Spleen (tissue), 11 donors: ENCODE measurements around the gene ARL5A. TPM values are rescaled to one million over a fixed set of nuclear protein-coding genes. Genes with fewer than 3 reads are reported as not detected.

Experiments
- DNase-seq: peaks from one replicate; pipeline ENCODE4 v3.0.0-alpha.2; 2020
- H3K27ac ChIP-seq, 8 donors: fragments of 200-600 bp; sonication (generic) in 7 of 8; 1 replicate in 4 of 8; 2 replicates in 4 of 8; pipeline versions ENCODE4 v1.5.0 to v1.8.0; 2016 to 2021; ENCODE audit warnings: inconsistent platforms in 4 of 8, mild to moderate bottlenecking in 4 of 8, moderate library complexity in 1 of 8
- H3K27me3 ChIP-seq, 7 donors: fragments of 200-600 bp; sonication (generic) in 6 of 7; replicated peaks in 1 of 7; 1 replicate in 4 of 7; 2 replicates in 3 of 7; pipeline versions ENCODE4 v1.5.0 to v1.8.0; 2016 to 2021; ENCODE audit warnings: inconsistent platforms in 3 of 7, mild to moderate bottlenecking in 1 of 7
- H3K36me3 ChIP-seq, 6 donors: fragments of 200-600 bp; sonication (generic) in 5 of 6; 1 replicate in 4 of 6; 2 replicates in 2 of 6; pipeline versions ENCODE4 v1.5.0 to v1.8.0; 2016 to 2021; ENCODE audit warnings: inconsistent platforms in 2 of 6
- H3K4me1 ChIP-seq, 6 donors: fragments of 200-600 bp; sonication (generic) in 5 of 6; 1 replicate in 3 of 6; 2 replicates in 3 of 6; pipeline versions ENCODE4 v1.5.0 to v1.8.0; 2016 to 2021; ENCODE audit warnings: inconsistent platforms in 3 of 6
- H3K4me3 ChIP-seq, 8 donors: fragments of 200-600 bp; sonication (generic) in 7 of 8; 1 replicate in 4 of 8; 2 replicates in 4 of 8; pipeline versions ENCODE4 v1.5.0 to v1.8.0; 2016 to 2021; ENCODE audit warnings: inconsistent platforms in 4 of 8, mild to moderate bottlenecking in 4 of 8, moderate library complexity in 2 of 8
- H3K9me3 ChIP-seq, 8 donors: fragments of 200-600 bp; sonication (generic) in 7 of 8; 1 replicate in 4 of 8; 2 replicates in 4 of 8; pipeline versions ENCODE4 v1.5.0 to v1.8.0; 2016 to 2021; ENCODE audit warnings: inconsistent platforms in 4 of 8
- POLR2A ChIP-seq, 3 donors: fragments of 450-650 bp; IDR thresholded peaks; one replicate each; pipeline ENCODE4 v1.5.1; 2017; ENCODE audit warnings: antibody characterized with exemption in 3 of 3, mild to moderate bottlenecking in 1 of 3
- POLR2AphosphoS5 ChIP-seq, 3 donors: sonication (generic); formaldehyde crosslinking; IDR thresholded peaks; one replicate each; pipeline ENCODE4 v1.5.1; 2017; ENCODE audit warnings: antibody characterized with exemption in 3 of 3
- WGBS, 5 donors: extraction: QIAGEN DNeasy Blood & Tissue Kit in 3 of 5; methylation state at CpG; one replicate each; pipeline versions ENCODE4 v1.1.5 to v1.1.7; 2013 to 2018; 5-methylcytosine and 5-hydroxymethylcytosine counted together
- intact Hi-C: fragments of 100-400 bp; cut with DNase I; formaldehyde crosslinking; loops from one replicate; pipeline ENCODE4 v1.15.0; 2023; ENCODE audit warnings: low total_unique reads
- polyA plus RNA-seq, 3 donors: library from polyadenylated mRNA; stranded (reverse); fragments of 200-250 nt; gene quantifications; one replicate each; pipeline ENCODE4 v1.2.1, GENCODE V29; 2013
- total RNA-seq, 7 donors: library from RNA; depleted of rRNA in 3 of 7; stranded (reverse); fragments of >200 nt in 3 of 7; fragmentation: NEBNext Ultra II Directional in 4 of 7; extraction: Animal tissue kit (Norgen Biotek cat#: 25700) in 4 of 7; gene quantifications; one replicate each; pipeline versions ENCODE4 v1.1.0 to v1.2.1, GENCODE V29; 2016 to 2021
- TF ChIP-seq, protein P1 (sequence below), 11 experiments: fragments of 200-600 bp in 7 of 11; fragments of 450-650 bp in 4 of 11; sonication (generic) in 4 of 11; IDR thresholded peaks in 8 of 11; conservative IDR thresholded peaks in 3 of 11; 1 replicate in 7 of 11; 2 replicates in 4 of 11; pipeline versions ENCODE4 v1.4.0 to v1.8.0; 2016 to 2021; ENCODE audit warnings: antibody characterized with exemption in 11 of 11, inconsistent platforms in 4 of 11, mild to moderate bottlenecking in 1 of 11
- donor health status: healthy with polysubstance abuse.
- donor health status: DM: no; HTN: no; CAD: no; lungs with moderate emphysema.
- donor health status: DM: no; HTN: no; CAD: no.
- donor health status: Bipolar disorder and iron deficiency.
- donor health status: healthy.
- donor health status: DM: no; HTN: no; CAD: no.
- donor health status: DM: yes; HTN: yes; CAD: no.

The ARL5A gene
- total and polyA plus RNA-seq, 10 donors = 9.5 to 89.9 (median 46.4) TPM

DNA sequence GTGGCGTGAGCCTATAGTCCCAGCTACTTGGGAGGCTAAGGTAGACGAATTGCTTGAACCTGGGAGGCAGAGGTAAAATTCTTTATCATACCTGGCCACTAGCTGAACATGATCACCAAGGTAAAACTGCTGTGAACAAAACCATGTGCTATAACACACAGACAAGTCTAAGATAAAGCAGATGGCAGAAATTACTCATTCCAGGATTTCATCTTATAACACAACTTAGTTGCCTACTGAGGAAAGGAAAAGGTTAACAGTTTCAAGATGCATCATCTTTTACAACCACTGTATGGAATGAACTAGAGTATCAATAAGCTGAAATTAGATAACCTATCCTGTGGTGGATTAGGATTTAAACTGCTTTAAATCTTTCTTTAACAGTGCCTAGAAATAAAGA is 8.3 kb downstream of the ARL5A start:
- Histone ChIP-seq H3K27me3 (no peaks in the 10 kb centered on the region), H3K4me3 (no peak overlapping the region), H3K4me1 (peaks cover 13 to 52% (median 19%) of the 10 kb centered on the region in 6 donors), H3K36me3 (peaks cover 0 to 19% (median 1%) of the 10 kb centered on the region in 6 donors), H3K27ac (no peak overlapping the region), H3K9me3 (no peaks in the 10 kb centered on the region)
- WGBS, 5 donors = 84 to 97% (median 91%) methylated on average over 2 of the region's 2 CpGs
- intact Hi-C loops = no loop called here
- no peak for TF ChIP-seq POLR2AphosphoS5 (IDR thresholded peaks at IDR 0.05)
- TF ChIP-seq, protein P1, sequence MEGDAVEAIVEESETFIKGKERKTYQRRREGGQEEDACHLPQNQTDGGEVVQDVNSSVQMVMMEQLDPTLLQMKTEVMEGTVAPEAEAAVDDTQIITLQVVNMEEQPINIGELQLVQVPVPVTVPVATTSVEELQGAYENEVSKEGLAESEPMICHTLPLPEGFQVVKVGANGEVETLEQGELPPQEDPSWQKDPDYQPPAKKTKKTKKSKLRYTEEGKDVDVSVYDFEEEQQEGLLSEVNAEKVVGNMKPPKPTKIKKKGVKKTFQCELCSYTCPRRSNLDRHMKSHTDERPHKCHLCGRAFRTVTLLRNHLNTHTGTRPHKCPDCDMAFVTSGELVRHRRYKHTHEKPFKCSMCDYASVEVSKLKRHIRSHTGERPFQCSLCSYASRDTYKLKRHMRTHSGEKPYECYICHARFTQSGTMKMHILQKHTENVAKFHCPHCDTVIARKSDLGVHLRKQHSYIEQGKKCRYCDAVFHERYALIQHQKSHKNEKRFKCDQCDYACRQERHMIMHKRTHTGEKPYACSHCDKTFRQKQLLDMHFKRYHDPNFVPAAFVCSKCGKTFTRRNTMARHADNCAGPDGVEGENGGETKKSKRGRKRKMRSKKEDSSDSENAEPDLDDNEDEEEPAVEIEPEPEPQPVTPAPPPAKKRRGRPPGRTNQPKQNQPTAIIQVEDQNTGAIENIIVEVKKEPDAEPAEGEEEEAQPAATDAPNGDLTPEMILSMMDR (IDR thresholded peaks at IDR 0.05 in 8 of 11, conservative IDR thresholded peaks at IDR 0.05 in 3 of 11) = no peak
- no peak for TF ChIP-seq POLR2A (IDR thresholded peaks at IDR 0.05)
- no peak for DNase-seq

DNA sequence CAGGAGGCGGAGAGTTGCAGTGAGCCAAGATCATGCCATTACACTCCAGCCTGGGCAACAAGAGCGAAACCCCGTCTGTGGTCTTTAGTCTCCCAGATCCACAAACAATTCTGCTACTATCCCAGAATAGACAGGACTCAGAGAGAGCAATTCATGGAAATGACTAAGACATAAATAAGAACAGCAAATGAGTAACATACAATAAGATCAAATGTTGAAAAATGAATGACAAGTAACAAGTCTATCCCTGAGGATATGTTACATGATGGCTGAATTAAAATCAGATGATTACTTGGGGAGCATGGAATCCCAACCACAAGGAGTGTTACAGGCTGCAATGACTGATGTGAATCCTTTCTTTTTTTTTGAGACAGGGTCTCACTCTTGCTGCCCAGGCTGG is 10.3 kb downstream of the ARL5A start:
- TF ChIP-seq, protein P1 (IDR thresholded peaks at IDR 0.05 in 8 of 11, conservative IDR thresholded peaks at IDR 0.05 in 3 of 11) = no peak
- TF ChIP-seq POLR2A (IDR thresholded peaks at IDR 0.05) (no peak), POLR2AphosphoS5 (IDR thresholded peaks at IDR 0.05) (no peak)
- no peak for DNase-seq
- no peak overlapping the region for H3K27ac ChIP-seq
- peaks cover 0 to 33% (median under 1%) of the 10 kb centered on the region in 6 donors for H3K4me1 ChIP-seq
- H3K4me3 ChIP-seq = no peak overlapping the region
- intact Hi-C loops = no loop called here
- 94 to 97% (median 96%) methylated on average over 3 of the region's 3 CpGs for WGBS, 5 donors
- H3K27me3 ChIP-seq = no peaks in the 10 kb centered on the region
- peaks cover 0 to 39% (median 18%) of the 10 kb centered on the region in 6 donors for H3K36me3 ChIP-seq
- H3K9me3 ChIP-seq = no peaks in the 10 kb centered on the region

DNA sequence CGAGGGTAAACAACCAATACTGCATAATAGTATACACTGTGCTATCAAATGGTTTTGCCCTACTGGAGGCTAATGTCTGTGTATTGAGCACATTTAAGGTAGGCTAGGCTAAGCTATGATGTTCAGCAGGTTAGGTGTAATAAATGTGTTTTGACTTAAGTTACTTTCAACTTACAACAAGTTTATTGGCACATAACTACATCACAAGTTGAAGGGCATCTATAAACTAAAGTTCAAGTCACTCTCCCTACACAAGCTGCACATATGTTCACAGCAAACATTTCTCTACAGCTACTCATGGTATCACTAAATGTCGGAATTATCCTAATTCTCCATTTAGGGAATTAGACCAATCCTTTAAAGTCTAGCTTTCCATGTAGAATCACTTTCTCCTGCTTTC is 11.4 kb downstream of the ARL5A start:
- peaks cover 0 to 25% (median 0%) of the 10 kb centered on the region in 6 donors for H3K4me1 ChIP-seq
- WGBS, 5 donors = 94 to 99% (median 98%) methylated on average over 2 of the region's 2 CpGs
- no peak for DNase-seq
- no peak overlapping the region for H3K4me3 ChIP-seq
- H3K27me3 ChIP-seq = no peaks in the 10 kb centered on the region
- H3K27ac ChIP-seq = no peak overlapping the region
- TF ChIP-seq, protein P1 (IDR thresholded peaks at IDR 0.05 in 8 of 11, conservative IDR thresholded peaks at IDR 0.05 in 3 of 11) = no peak
- TF ChIP-seq POLR2A (IDR thresholded peaks at IDR 0.05) (no peak), POLR2AphosphoS5 (IDR thresholded peaks at IDR 0.05) (no peak)
- H3K9me3 ChIP-seq = peaks cover 0 to 2% (median 0%) of the 10 kb centered on the region in 8 donors
- H3K36me3 ChIP-seq = peaks cover 0 to 50% (median 29%) of the 10 kb centered on the region in 6 donors
- intact Hi-C loops = no loop called here

DNA sequence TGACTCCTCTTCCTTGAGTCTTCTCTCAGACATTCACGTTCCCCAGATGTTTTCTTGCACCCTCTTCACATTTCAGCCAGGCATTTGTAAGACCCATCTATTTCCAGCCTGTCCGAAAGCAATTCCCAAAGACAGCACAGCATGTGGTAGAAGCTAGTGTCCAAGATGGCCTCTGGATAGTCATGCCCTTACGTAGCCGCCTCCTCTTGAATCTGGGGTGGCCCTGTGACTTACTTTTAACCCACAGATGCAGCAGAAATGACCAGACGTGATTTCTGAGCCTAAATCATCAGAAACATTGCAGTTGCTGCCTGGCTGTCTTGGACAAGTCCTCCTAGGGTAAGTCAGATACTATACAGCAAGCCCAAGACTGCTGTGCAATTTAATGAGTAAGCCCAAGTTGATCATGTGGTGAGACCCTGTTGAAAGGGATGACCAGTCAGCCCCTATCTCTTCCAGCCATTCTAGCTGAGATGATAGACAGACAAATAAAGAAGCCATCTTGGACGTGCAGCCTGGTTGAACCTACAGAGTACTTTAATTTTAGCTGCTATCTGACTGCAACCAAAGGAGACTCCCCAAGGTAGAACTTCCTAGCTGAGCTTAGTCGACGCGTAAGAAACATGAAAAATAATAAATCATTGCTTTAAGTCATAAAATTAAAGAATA is 12.3 kb downstream of the ARL5A start:
- no peak for TF ChIP-seq POLR2AphosphoS5 (IDR thresholded peaks at IDR 0.05)
- TF ChIP-seq, protein P1 (IDR thresholded peaks at IDR 0.05 in 8 of 11, conservative IDR thresholded peaks at IDR 0.05 in 3 of 11) = no peak
- no peak for TF ChIP-seq POLR2A (IDR thresholded peaks at IDR 0.05)
- 90 to 97% (median 95%) methylated on average over 9 of the region's 9 CpGs for WGBS, 5 donors
- Histone ChIP-seq H3K9me3 (peaks cover 0 to 9% (median 2%) of the 10 kb centered on the region in 8 donors), H3K36me3 (peaks cover 0 to 58% (median 36%) of the 10 kb centered on the region in 6 donors), H3K4me1 (peaks cover 0 to 25% (median 0%) of the 10 kb centered on the region in 6 donors), H3K27me3 (no peaks in the 10 kb centered on the region), H3K27ac (no peak overlapping the region), H3K4me3 (no peak overlapping the region)
- intact Hi-C loops = no loop called here
- DNase-seq = no peak
